ENCODE data around the gene PHAF1. TPM values are rescaled to one million over a fixed set of nuclear protein-coding genes. Genes with fewer than 3 reads are reported as not detected.
A peak's percentile ranks its signal among the peaks of the same experiment; 100 is the strongest.

The PHAF1 gene
- total RNA-seq, 1 donor from 2014 or later = 8.8 TPM

- intact Hi-C loops (cut with DNase I) = no loop called here
- no peak for DNase-seq (ENCODE audit: low spot score)
Measured at GRCh38 chr16:67187175-67187890, 77.6 kb downstream of the PHAF1 start.

GRCh38 chr16:67188323-67188722 lies 78.6 kb downstream of the PHAF1 start:
- no peak for DNase-seq (ENCODE audit: low spot score)
- intact Hi-C loops (cut with DNase I) = no loop called here

GRCh38 chr16:67188798-67189197 lies 79.1 kb downstream of the PHAF1 start:
- DNase-seq (ENCODE audit: low spot score) = no peak
- intact Hi-C loops (cut with DNase I) = no loop called here

- intact Hi-C loops (cut with DNase I) = no loop called here
- no peak for DNase-seq (ENCODE audit: low spot score)
Measured at GRCh38 chr16:67190041-67190440, 80.3 kb downstream of the PHAF1 start, which contains the start of gene EXOC3L1. Gene EXOC3L1, minus strand, starts transcription at chr16:67190136. Its CDS starts 460 bp downstream, at chr16:67189676.

- no peak for DNase-seq (ENCODE audit: low spot score)
- intact Hi-C loops (cut with DNase I) = no loop called here
Measured at GRCh38 chr16:67190448-67191399, 81.0 kb downstream of the PHAF1 start.

- no peak for DNase-seq (ENCODE audit: low spot score)
- intact Hi-C loops (cut with DNase I) = no loop called here
Measured at GRCh38 chr16:67191411-67191994, 81.8 kb downstream of the PHAF1 start.

GRCh38 chr16:67191995-67192681 lies 82.4 kb downstream of the PHAF1 start, which contains the start of gene E2F4:
Gene E2F4, plus strand, starts transcription at chr16:67192155. Its CDS starts 73 bp downstream, at chr16:67192228.
- intact Hi-C loops (cut with DNase I) = loop anchor here (1.0 kb wide), 1 partner anchor 34 kb away; no protein-coding TSS in a partner anchor
- peak; percentile 96 for DNase-seq (ENCODE audit: low spot score)

GRCh38 chr16:67192781-67193361 lies 83.1 kb downstream of the PHAF1 start:
- intact Hi-C loops (cut with DNase I) = loop anchor here (1.0 kb wide), 1 partner anchor 33 kb away; no protein-coding TSS in a partner anchor
- no peak for DNase-seq (ENCODE audit: low spot score)

GRCh38 chr16:67193536-67193935 lies 83.8 kb downstream of the PHAF1 start:
- no peak for DNase-seq (ENCODE audit: low spot score)
- intact Hi-C loops (cut with DNase I) = no loop called here

- intact Hi-C loops (cut with DNase I) = no loop called here
- no peak for DNase-seq (ENCODE audit: low spot score)
Measured at GRCh38 chr16:67194260-67194659, 84.5 kb downstream of the PHAF1 start.

GRCh38 chr16:67195676-67196075 lies 85.9 kb downstream of the PHAF1 start:
- intact Hi-C loops (cut with DNase I) = no loop called here
- no peak for DNase-seq (ENCODE audit: low spot score)

- no peak for DNase-seq (ENCODE audit: low spot score)
- intact Hi-C loops (cut with DNase I) = no loop called here
Measured at GRCh38 chr16:67196881-67197280, 87.1 kb downstream of the PHAF1 start.

GRCh38 chr16:67197704-67198103 lies 88.0 kb downstream of the PHAF1 start:
- DNase-seq (ENCODE audit: low spot score) = no peak
- intact Hi-C loops (cut with DNase I) = no loop called here

Other genes with a start within 250 kb of the PHAF1 start
- 2.7 TPM for gene PDP2, start 229.4 kb upstream of the PHAF1 start, total RNA-seq
- gene CDH16, start 191.1 kb upstream of the PHAF1 start, total RNA-seq = 0.35 TPM
- 245 TPM for gene RRAD, start 184.4 kb upstream of the PHAF1 start, total RNA-seq
- gene CIAO2B, start 175.5 kb upstream of the PHAF1 start, total RNA-seq = 118 TPM
- gene CES2, start 174.4 kb upstream of the PHAF1 start, total RNA-seq = 64.0 TPM
- 0.62 TPM for gene CES3, start 148.7 kb upstream of the PHAF1 start, total RNA-seq
- gene CES4A, start 121.4 kb upstream of the PHAF1 start, total RNA-seq = 11.9 TPM
- 33.7 TPM for gene CBFB, start 80.8 kb upstream of the PHAF1 start, total RNA-seq
- gene B3GNT9, start 41.1 kb downstream of the PHAF1 start, total RNA-seq = 12.4 TPM
- 11.0 TPM for gene TRADD, start 50.0 kb downstream of the PHAF1 start, total RNA-seq
- gene FBXL8, start 50.0 kb downstream of the PHAF1 start, total RNA-seq = 9.5 TPM
- 49.1 TPM for gene HSF4, start 54.8 kb downstream of the PHAF1 start, total RNA-seq
- gene NOL3, start 60.6 kb downstream of the PHAF1 start, total RNA-seq = 86.3 TPM
- 22.2 TPM for gene MATCAP1, start 74.0 kb downstream of the PHAF1 start, total RNA-seq
- gene EXOC3L1, start 80.2 kb downstream of the PHAF1 start, total RNA-seq = 2.8 TPM
- 34.4 TPM for gene E2F4, start 82.2 kb downstream of the PHAF1 start, total RNA-seq
- gene ELMO3, start 89.2 kb downstream of the PHAF1 start, total RNA-seq = 0.92 TPM
- gene TMEM208, start 117.2 kb downstream of the PHAF1 start, total RNA-seq = 16.3 TPM
- 33.4 TPM for gene FHOD1, start 137.5 kb downstream of the PHAF1 start, total RNA-seq
- gene SLC9A5, start 139.0 kb downstream of the PHAF1 start, total RNA-seq = 1.1 TPM
- 0.70 TPM for gene PLEKHG4, start 169.6 kb downstream of the PHAF1 start, total RNA-seq
- not detected for gene KCTD19, start 216.8 kb downstream of the PHAF1 start, total RNA-seq
- gene LRRC36, start 216.9 kb downstream of the PHAF1 start, total RNA-seq = not detected

All from cardiac septum (tissue), 1 donor.